Right lobe of liver (tissue), 6 donors: ENCODE data around the gene CD247. TPM values are rescaled to one million over a fixed set of nuclear protein-coding genes. Genes with fewer than 3 reads are reported as not detected.
A peak's percentile ranks its signal among the peaks of the same experiment; 100 is the strongest.

Experiments used
- ATAC-seq, 4 donors: fragments of 200-7000 bp; cut with Tn5 transposase; one replicate each; pipeline ENCODE4 v1.9.1; 2020; ENCODE audit warnings: mild to moderate bottlenecking in 4 of 4, moderate library complexity in 4 of 4
- DNase-seq, 3 donors: peaks; one replicate each; pipeline ENCODE4 v3.0.0-alpha.2; 2020
- H3K27ac ChIP-seq, 3 donors: fragments of 200-600 bp; one replicate each; pipeline ENCODE4 v1.8.0; 2022
- H3K27me3 ChIP-seq, 2 donors: fragments of 200-600 bp; one replicate each; pipeline ENCODE4 v1.8.0; 2022
- H3K36me3 ChIP-seq, 4 donors: fragments of 200-600 bp; sonication (generic) in 1 of 4; one replicate each; pipeline versions ENCODE4 v1.5.1 to v1.8.0; 2017 to 2022; ENCODE audit warnings: control low read depth in 1 of 4
- H3K4me1 ChIP-seq, 4 donors: fragments of 200-600 bp; sonication (generic) in 1 of 4; one replicate each; pipeline versions ENCODE4 v1.5.1 to v1.8.0; 2017 to 2022; ENCODE audit warnings: control low read depth in 1 of 4
- H3K4me3 ChIP-seq, 3 donors: fragments of 200-600 bp; one replicate each; pipeline ENCODE4 v1.8.0; 2022
- H3K9me3 ChIP-seq, 4 donors: fragments of 200-600 bp; sonication (generic) in 1 of 4; one replicate each; pipeline versions ENCODE4 v1.5.1 to v1.8.0; 2017 to 2022; ENCODE audit warnings: control low read depth in 1 of 4
- POLR2A ChIP-seq: fragments of 450-650 bp; IDR thresholded peaks from one replicate; pipeline ENCODE4 v1.6.1; 2017; ENCODE audit warnings: antibody characterized with exemption, mild to moderate bottlenecking
- WGBS: methylation state at CpG from one replicate; pipeline ENCODE4 v1.1.6; 2018; ENCODE audit warnings: low coverage, low lambda C conversion rate; ENCODE audit not compliant: insufficient coverage; ENCODE audit errors: missing lambda C conversion rate; 5-methylcytosine and 5-hydroxymethylcytosine counted together
- intact Hi-C, 2 donors: fragments of 100-400 bp; cut with DNase I; formaldehyde crosslinking; loops; one replicate each; pipeline versions ENCODE4 v1.11.2 to v1.14.1; 2022
- total RNA-seq, 6 experiments: library from RNA; depleted of rRNA in 2 of 6; stranded (reverse); fragments of >200 nt in 2 of 6; fragmentation: NEBNext Ultra II Directional in 3 of 6; extraction: Animal tissue kit (Norgen Biotek cat#: 25700) in 3 of 6; gene quantifications; one replicate each; pipeline versions ENCODE4 v1.1.0 to v1.2.4, GENCODE V29; 2016 to 2023
- TF ChIP-seq, protein P1 (sequence below), 4 donors: fragments of 200-600 bp in 3 of 4; fragments of 450-650 bp in 1 of 4; IDR thresholded peaks; one replicate each; pipeline versions ENCODE4 v1.5.1 to v1.8.0; 2016 to 2022; ENCODE audit warnings: antibody characterized with exemption in 4 of 4, mild to moderate bottlenecking in 2 of 4
- donor health status: DM: no; HTN: yes; CAD: no.
- donor health status: DM: no; HTN: no; CAD: no.
- donor health status: DM: no; HTN: no; CAD: no.
- donor health status: DM: no; HTN: yes; CAD: no.
- donor health status: DM: no; HTN: yes; CAD: no.

The CD247 gene
- total RNA-seq, 6 experiments from 2014 or later = 0.48 to 2.2 (median 0.71) TPM

- peak in 1 of 4 donors; percentile 38 for ATAC-seq
- 62% methylated on average over 9 of the region's 15 CpGs for WGBS
- H3K4me3 ChIP-seq = no peak overlapping the region
- TF ChIP-seq, protein P1, sequence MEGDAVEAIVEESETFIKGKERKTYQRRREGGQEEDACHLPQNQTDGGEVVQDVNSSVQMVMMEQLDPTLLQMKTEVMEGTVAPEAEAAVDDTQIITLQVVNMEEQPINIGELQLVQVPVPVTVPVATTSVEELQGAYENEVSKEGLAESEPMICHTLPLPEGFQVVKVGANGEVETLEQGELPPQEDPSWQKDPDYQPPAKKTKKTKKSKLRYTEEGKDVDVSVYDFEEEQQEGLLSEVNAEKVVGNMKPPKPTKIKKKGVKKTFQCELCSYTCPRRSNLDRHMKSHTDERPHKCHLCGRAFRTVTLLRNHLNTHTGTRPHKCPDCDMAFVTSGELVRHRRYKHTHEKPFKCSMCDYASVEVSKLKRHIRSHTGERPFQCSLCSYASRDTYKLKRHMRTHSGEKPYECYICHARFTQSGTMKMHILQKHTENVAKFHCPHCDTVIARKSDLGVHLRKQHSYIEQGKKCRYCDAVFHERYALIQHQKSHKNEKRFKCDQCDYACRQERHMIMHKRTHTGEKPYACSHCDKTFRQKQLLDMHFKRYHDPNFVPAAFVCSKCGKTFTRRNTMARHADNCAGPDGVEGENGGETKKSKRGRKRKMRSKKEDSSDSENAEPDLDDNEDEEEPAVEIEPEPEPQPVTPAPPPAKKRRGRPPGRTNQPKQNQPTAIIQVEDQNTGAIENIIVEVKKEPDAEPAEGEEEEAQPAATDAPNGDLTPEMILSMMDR (IDR thresholded peaks at IDR 0.05) = no peak
- no peak for TF ChIP-seq POLR2A
- intact Hi-C loops = no loop called here
- no peak for DNase-seq
- no peak overlapping the region for H3K27ac ChIP-seq
- no peaks in the 10 kb centered on the region for H3K27me3 ChIP-seq
- no peaks in the 10 kb centered on the region for H3K4me1 ChIP-seq
- no peaks in the 10 kb centered on the region for H3K9me3 ChIP-seq
- H3K36me3 ChIP-seq = no peaks in the 10 kb centered on the region
Observed at GRCh38 chr1:167486090-167486824, 32.1 kb downstream of the CD247 start.

DNA sequence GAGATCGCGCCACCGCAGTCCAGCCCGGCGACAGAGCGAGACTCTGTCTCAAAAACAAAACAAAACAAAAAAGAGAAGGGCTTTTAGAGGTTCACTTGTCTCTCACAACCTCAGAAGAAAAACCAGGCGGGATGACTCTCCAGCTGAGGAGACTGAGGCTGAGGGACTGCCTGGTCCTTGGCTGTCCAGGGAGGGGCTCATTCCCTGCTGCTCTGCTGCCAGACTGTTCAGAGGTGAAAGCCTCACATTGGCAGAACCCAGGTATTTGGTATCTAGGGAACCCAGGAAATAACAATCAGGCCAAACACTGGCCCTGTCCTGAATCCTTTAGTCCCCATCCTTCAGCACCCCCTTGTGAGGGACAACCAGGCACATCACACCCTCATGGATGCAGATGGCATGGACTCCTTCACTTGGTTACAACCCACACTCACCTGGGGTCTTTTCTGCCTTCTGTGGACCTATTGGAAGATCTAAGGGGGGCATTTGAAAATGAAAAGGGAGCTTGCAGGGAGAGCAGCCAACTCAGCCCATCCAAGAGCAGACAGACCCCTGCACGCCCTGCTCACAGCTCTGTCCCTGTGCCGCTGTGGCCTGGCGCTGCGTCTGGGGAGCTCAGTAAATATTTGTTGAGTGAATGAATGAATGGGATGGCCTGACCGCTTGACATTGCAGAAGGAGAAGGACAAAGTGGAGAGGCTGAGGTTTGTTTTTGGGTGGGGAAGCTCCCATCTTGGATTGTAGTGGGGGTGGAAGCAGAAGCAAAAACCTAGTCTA, 33.4 kb downstream of the CD247 start:
- TF ChIP-seq, protein P1 (IDR thresholded peaks at IDR 0.05) = no peak
- TF ChIP-seq POLR2A = no peak
- no peak for ATAC-seq
- H3K9me3 ChIP-seq = no peaks in the 10 kb centered on the region
- H3K36me3 ChIP-seq = no peaks in the 10 kb centered on the region
- H3K4me1 ChIP-seq = no peaks in the 10 kb centered on the region
- no peak overlapping the region for H3K27ac ChIP-seq
- H3K4me3 ChIP-seq = no peak overlapping the region
- intact Hi-C loops = no loop called here
- no peaks in the 10 kb centered on the region for H3K27me3 ChIP-seq
- no peak for DNase-seq
- 80% methylated on average over 10 of the region's 12 CpGs for WGBS

DNA sequence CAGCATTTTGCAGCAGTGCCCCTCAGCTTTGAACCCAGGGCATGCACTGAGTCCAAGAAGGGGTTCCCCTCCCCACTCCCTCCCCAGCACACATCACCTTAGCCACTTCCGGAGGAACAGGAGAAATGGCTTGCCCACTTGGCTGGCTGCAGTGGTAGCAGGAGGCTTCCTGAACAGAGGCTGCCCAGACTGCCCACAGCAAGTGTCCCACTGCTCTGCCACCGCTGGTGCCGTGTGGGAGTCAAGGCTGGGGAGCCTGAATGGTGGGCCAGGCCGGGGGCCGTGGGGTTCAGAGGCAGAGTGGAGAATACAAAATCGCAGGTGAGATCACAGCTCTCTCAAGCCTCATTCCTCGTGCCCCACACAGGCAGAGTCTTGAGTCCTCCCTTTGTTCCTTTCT, 34.5 kb downstream of the CD247 start:
- Histone ChIP-seq H3K36me3 (no peaks in the 10 kb centered on the region), H3K9me3 (no peaks in the 10 kb centered on the region), H3K27ac (no peak overlapping the region), H3K4me3 (no peak overlapping the region), H3K27me3 (no peaks in the 10 kb centered on the region), H3K4me1 (no peaks in the 10 kb centered on the region)
- ATAC-seq (no peak), DNase-seq (no peak)
- TF ChIP-seq, protein P1 (IDR thresholded peaks at IDR 0.05) = no peak
- no peak for TF ChIP-seq POLR2A
- 39% methylated on average over 4 of the region's 7 CpGs for WGBS
- intact Hi-C loops = no loop called here

DNA sequence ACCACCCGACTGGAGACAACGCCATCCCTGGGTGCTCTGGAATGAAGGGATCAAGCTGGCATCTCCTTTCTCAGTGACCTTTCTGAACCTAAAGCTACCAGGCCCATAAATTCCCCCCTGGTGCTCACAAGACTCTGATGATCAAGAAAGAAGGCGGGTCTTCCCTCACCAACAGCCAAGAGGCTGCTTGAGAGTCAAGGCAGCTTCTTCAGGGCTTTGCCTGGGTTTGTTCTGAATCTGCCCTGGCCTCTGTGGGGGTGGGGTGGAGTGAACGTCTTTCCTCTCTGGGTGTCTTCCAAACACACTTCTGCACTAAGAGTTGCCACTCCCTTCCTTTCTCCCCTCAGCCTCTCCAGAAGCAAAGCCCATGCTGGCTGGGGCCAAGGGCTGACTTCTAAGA, 36.1 kb downstream of the CD247 start:
- Histone ChIP-seq H3K27me3 (no peaks in the 10 kb centered on the region), H3K4me1 (no peaks in the 10 kb centered on the region), H3K36me3 (no peaks in the 10 kb centered on the region), H3K27ac (no peak overlapping the region), H3K4me3 (no peak overlapping the region), H3K9me3 (no peaks in the 10 kb centered on the region)
- intact Hi-C loops = no loop called here
- ATAC-seq (no peak), DNase-seq (no peak)
- TF ChIP-seq, protein P1 (IDR thresholded peaks at IDR 0.05) = no peak
- no peak for TF ChIP-seq POLR2A
- 67% methylated on average over 3 of the region's 4 CpGs for WGBS
